HL-60/S4 (cell line): ENCODE data around the gene HOXA2.

Experiments
- in situ Hi-C: fragments of 300-500 bp; cut with MboI; formaldehyde crosslinking; loops from 2 replicates; pipeline ENCODE4 v1.14.3; 2022; ENCODE audit warnings: low sequenced_read_pairs

HOXA2 gene

DNA sequence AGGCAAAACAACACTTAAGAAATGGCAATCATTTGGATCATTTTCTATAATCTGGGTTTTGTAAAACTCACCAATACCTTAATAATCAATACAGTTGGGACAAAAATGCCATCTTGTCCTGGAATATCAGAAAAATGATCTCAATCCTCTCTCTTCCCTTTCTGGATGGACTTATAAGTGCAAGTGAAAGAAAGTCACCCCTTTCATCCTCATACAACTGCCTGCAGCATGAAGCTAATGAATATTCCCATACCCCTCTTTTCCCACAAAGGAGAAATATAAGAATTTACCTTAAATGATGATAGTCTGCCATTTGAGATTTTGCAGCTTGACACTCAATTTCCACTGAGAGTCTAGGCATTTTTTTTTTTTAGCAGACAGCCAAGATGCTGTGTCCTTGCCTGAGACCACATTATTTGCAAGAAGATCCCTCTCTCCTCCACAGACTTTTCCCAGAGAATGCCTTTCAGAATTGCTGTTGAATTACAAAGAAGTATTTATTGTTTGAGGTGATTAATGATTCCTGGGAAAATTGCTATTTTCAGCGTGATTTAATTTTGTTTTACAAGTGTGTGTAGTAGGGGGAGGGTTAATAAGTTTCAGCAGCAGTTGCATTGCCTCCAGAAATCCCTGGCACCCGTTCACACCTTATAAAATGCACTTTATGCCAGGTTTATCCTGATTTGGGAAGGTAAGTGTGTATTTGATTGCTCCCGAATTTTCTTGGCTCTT lies 24.3 kb upstream of the HOXA2 start:
- in situ Hi-C loops = no loop called here

DNA sequence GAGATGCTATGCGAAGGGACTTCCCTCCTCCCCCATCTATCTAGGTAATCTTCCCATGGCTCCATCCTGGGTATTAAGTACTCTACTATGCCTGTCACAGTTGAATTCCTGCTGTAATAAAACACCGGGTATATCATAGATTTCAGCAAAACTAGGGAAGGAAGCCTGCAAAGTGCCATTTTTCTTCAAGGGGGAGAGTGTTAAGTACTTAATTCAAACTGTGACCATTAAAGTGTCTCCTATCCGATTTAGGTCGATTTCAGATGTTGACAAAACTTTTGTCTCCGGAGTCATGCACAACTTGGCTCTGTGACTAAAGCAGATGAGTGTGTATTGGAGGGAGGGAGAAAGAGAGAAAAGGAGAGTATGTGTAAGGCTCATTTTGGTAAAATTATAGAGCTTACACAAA lies 23.5 kb upstream of the HOXA2 start:
- in situ Hi-C loops = no loop called here

DNA sequence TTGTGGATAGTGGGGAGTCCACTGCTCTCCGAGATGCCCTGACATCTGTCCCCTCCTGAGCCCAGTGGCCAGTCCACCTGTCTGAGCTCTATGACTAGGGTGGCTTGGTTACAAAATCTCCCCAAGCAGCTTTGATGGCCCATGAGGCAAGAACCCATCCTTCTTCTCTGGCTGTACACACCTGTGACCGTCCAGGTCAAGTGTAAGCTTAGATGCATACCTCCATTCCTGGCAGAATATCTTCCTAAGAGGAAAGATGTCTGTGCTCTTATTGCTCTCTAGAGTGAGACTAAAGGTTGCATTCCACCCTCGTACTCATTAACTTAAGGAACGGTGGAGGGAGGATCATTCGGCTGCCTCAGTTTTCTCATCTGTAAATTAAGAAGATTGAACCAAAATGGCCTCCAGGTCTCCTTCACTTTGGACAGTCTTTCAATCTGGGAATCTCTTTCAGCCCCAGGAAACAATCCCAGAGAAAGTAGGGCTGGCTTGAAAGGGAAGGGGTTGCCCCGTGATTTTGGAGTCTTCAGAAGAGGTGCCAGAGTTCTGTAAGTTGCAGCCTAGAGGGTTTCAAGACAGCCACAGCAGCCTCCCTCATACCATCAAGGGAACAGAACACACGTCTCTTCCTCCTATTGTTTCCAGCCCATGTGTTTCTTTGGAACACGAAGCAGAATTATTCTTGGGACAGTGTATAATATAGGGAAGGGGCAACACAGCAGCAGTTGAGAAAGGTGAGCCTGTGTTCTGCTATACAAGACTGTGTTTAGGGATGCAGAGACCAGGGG lies 22.6 kb upstream of the HOXA2 start:
- in situ Hi-C loops = no loop called here

DNA sequence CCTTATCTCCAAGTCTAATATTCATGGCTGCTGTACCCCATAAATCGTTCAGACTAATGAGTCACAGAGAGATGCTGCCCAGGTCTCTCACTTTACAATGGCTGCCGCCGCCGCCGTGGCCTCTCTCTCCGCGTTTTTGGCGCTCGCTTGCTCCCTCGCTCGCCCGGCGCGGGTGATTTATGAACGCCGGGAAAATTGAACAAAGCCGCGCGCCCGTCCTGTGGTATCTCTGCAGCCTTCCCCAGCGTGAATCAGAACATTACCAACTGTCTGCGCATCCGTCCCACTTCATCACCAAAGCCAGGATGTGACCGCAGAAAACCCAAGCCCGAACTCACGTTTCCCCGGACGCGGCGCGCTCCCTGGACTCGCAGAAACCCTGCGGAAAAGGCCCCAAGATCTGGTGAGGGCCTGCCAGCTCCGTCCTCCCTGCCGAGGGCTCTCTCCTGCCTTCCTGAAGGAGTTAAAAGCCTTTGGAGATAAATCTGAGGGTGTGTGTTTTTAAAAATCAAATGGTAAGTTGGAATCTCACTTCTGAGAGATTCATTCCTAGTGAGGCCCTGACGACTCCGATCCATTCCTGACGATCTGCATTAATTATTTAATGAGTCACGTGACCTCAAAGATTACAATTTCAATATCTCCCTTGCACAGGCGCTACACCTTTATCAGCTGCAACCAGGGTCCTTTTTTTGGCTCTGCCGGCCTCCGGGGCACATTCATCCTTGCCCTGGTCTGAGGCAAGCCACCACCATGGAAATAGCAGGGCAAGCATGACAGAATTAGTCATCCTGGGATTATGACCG lies 21.8 kb upstream of the HOXA2 start:
- in situ Hi-C loops = no loop called here

DNA sequence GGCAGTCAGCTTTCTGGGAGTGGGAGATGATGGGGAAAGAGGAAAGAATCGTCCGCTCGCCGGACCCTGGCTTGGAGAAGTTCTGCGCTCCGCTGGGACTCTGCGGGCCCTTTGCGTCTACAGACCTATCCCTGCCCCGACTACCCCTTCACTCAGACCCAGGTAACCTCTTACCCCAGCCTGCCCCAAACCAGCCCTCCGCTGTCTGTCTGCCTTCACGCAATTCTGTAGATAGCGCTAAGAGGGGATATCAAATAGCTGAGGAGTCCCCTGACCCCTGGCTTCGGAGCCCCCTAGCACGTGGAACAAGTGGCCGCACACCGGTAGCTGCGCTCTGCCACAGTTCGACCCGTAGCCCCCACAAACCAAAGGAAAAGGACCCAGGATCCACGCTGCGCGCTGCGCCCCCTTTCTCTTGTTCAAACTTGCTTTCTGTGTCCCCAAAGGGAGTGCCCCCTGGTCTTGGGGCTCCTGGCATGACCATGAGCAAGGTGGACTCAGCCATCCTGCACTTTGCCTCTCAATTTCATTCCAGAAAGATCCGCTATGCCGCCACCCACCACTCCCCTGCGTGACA lies 21.1 kb upstream of the HOXA2 start:
- in situ Hi-C loops = no loop called here

DNA sequence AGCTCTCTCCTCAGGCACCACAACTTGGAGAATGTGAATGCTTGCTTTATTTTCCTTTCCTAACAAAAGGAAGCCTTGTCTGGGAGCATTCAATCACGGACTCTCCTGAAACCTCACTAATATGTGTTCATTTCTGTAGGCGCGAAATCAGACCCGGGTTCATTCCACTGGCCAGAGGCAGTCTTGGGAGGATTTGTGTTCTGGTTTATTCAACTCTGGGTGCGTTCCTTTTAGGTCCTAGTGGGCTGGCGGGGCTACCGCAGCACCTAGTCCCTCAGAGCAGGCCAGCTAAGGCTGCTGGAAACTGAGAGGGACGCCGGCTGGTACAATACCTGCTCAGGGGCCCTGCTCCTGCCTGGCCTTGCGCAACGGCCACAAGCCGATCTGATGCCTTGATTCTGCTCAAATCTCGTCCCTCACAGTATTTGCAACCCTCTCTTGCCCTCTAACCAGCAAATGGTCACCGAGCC lies 20.6 kb upstream of the HOXA2 start:
- in situ Hi-C loops = no loop called here

DNA sequence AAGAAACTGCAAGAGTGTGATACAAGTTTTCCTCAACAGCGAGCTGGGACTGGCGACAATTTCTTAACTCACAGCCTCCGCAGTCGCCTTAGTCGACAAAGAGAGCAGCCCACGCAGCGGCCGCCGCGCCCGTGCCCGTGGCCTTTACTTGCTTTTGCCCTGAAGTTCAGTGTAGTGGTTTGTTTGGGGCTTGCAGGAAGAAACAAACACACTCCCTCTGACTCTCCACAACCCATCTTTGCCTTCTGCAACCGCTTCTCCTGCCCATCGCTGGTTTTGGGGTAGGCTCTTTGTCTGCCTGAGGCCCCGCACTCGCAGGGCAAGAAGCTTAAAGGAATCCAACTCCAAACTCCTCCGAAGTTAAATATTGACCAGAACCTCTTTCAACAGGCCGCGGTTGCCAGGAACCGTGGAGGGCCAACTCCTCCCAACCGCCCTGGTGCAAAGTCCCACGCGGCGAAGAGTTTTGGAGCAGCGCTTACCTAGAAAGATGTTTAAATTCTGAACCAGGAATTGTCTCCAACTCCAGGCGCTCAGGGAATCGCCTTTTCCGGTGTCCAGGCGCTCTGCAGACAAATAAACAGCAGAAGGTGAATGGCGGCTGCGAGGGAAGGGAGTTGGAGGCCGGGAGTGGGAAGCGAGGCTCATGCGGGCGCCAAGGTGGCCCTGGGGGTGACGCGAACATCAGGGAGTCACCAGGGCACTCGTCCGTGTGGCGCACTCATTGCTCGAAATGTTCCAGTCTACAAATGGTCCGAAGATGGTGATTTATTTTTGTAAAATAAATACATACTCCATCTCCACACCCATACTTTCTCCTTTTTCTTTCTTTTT lies 19.8 kb upstream of the HOXA2 start:
- in situ Hi-C loops = no loop called here

DNA sequence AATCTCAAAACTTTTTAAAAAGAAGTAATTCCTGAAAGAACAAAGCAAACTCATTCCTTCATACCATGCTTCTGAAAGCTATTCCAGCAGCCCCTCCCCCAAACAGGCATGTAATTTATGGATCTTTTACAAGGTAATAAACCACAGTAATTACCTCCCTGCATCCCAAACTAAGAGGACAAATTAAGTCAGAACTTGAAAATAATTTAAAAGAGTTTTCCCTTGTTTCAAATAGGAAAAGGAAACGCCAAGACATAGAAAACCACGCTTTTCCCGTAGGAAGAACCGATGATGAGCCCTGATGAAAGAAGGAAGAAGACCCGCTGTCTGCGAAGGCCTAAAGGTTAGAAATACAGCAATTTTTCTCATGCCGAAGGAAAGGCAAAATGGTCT lies 19.2 kb upstream of the HOXA2 start:
- in situ Hi-C loops = no loop called here

DNA sequence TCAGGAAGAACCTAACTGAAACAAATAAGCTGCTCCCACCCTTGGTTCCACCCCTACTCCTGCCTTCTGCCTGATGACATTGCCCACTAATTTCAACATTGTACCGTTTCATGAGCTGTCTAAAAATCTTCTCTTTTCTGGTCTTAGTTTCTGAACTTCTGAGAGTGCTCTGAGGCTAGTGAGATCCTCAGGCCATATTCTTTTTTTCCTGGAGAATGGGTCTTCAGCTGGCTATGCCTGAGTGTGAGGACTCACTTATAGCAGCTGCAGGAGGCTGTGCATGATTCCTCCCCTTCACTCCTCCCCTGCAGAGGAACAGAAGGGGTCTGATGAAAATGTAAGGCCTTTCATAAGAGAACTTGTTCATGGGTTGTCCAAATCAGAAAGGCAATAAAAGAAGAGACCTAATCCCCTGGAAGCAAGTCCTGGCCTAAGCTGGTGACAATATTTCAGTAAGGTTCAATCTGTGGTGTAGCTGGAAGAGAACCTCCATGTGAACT lies 17.0 kb upstream of the HOXA2 start:
- in situ Hi-C loops = no loop called here

DNA sequence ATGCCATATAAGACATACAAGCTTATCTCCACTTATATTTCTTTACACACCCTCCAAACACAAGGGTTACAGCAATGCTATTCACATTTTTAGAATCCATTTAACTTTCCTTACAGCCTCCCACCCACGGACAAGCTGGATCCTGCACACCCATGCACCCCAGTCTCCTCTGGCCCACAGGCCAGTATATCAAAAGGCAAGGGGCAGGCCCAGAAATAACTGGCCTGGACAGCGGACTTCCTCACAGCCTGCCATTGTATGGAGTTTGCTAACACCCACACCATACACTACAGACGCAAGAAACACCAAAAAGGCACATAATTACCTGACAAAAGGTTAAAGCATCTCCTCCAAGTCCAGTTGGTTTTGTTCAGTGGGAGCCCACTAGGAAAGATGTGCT lies 16.1 kb upstream of the HOXA2 start:
- in situ Hi-C loops = no loop called here

DNA sequence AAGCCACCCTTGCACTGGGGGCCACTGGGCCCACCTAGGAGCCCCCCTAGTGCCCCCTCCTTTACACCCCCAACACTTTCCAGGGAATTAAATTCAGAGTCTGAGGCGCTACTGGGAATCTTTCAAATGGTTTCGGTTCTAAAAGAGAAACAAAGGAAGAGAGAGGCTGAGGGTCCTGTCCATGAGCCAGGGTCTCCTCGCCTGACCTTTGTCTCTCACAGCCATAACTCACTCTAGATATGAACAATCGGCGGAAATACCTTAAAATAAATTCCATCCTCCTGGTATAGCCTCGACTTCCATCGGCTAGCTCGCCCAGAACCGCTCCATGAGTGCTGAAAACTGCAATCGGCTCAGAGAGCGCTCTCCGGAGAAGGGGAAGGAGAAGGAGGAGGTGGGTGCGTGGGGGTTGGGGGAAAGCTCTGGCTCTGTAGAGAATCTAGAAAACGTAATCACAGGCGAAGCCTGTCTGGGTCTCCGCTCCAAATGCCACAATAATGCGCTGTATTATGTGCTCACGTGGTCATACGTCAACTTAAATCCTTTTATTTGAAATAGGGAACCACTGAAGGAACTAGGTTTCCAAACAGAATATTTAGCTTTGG lies 15.5 kb upstream of the HOXA2 start:
- in situ Hi-C loops = no loop called here

DNA sequence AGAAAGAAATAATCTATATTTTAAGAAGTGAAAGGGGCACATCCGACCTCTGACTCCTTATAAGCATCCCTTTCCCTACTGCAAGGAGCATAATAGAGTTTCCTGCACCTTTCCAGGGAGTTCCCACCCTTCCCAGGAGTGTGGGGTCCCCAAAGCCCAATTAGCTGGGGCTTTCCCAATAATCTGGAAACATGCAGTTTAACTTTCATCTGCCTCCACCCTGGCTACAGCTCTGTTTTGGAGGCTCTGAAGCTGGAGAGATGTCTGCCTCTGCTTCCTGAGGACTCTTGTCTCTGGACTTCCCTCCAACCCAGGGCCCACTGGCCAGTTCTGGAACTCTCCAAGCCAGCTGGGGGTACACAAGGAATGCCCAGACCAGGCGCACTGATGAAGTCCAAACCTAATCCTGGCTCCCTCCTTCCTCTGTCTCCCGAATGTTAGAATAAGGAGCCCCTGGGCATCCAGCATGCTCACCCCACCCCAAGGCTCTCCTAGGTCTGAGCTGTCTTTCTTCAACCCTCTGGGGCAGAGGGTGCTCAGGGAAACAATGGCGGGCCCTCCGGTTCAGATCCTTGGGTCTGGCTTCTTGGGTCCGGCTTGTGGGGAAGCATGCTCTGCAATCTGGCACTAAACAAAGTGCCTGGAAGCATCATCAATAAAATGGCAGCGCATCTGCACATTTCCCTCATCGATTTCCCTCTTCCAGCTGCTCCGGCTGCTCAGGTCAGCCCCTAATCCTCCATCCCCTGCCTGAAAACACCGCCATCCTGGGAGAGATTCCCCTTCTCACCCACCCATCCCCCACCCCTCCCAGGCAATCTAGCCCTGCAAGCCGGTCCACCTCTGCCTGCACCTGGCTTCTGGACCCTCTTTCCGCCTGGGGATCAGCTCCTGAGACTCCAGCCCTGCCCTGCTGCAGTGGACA lies 14.7 kb upstream of the HOXA2 start:
- in situ Hi-C loops = no loop called here

DNA sequence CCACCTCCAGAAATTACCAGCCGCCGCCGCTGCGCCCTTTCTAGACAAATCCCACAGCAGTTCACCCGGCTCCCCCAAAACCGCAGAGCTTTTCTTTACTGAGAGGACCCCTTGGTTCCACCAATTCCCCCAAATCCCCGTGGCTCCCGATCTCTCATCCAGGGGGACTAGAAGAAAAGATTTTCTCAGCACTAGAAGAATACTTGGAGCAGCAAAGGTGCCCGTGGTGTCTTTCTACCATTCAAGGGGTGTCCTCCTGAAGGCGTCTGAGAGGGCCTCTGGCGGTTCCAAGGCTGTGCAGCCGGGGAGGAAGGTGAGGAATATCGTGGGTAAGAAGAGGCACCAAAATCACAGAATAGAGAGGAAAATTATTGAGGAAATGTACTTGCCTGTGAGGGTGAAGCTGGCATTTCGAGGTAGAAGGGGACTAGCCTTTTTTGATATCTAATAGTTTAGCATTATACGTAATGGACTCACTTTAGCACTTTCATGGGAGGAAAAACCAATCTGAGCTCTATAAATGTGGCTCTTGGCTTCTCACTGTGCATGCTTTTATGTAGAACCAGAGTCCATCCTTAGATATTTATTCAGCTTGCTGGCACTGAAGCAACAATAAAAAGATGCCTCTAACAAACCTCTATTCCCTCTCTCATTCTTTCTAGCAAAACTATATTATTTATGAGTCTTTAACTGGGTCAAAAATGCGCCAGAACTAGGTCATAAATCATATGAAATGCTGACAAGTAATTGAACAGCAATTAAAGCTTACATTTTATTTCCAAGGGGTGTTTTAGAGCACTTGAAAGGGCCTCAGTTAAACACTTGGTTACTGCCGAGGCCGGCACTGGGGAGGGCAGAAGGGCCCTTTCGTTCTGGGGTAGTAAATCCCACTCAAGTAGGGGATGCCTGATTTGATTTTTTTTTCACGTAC lies 13.8 kb upstream of the HOXA2 start:
- in situ Hi-C loops = no loop called here

DNA sequence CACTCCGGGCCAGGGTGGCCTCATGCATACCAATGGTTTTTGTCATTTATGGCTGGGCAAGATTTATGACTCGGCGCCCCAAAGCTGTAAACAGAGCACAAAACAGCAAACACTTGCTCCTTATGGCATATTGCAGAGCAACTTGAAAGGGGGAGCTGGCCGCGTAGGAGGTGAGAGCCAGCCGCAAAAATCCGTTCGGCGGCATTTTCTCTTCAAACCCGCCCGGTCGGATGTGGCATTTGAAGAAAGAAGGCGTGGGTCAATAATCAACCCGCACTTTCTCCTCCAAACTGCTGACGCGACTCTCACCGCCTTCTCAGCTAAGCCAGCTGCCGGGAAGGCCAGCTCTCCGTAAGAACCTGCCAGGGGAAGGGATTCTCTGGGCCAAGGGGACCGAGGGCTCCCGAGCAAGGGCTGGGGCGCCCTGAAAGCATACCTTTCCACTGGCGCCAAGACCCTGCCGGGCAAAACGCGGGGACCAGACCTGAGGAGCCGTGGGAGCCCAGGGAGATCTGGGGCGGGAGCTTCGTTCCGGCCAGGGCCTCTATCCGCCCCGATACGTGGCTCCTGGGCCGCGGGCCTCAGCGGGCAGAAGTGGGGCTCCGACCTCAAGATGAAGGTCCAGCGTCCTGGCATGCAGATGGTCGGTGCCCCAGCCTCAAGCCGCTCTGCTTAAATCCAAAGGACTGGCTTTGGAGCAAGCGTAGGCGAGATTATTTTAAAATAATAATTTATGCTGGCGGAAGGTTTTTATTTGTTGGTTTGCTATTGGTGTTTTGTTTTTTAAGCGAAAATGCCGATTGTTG lies 12.9 kb upstream of the HOXA2 start:
- in situ Hi-C loops = no loop called here

DNA sequence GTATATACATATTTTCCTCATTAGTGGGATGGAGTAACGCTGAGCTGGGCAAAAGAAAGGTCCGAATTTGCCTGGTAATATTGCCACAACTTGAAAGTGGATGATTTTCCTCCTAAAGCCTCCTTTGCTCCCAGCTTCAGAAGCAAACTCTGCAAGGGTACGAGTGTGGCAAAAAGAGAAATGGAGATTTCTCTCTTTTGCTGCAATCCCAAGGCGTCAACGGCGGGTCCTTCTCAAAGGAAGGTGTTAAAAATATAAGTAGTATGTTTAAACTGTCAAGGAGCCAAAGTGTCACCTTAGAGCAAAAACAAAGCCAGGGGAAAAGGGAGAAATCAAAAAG lies 12.4 kb upstream of the HOXA2 start:
- in situ Hi-C loops = no loop called here

DNA sequence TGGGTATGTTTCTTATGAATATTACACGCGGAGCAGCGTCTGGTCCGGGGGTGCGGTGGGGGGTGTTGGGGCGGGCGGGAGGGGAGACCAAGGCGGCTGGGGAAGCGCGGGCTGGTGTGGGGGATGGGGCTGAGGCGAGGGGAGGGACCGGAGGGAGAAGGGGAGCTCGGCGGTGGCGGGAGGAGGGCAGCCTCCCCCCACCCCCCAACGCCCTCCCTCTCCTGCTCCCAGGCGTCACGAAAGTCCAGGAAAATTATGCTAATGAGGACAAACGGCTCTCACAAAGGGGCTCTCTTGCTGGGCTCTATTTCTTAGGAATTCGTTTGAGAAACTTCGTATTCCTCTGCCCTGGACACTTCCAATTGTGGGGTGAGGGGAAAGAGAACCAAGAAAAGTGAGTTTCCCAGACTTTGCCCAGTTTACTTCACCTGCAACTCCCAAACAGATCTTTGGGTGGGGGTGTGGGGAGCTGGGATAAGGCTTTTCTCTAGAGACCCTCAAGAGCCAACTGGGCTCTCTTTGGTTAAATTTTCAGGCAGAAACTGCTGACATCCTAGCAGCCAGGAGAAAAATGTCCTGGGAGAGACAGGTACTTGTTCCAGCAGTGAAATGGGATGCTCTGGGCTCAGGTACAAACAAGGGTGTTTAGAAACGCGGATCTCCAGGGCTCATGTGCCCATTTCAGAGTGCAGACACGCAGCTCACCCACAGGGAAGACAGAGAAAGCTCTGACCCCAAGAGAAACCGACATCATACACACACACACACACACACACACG lies 11.7 kb upstream of the HOXA2 start:
- in situ Hi-C loops = no loop called here
